TTC549 (cell line): ENCODE data around the gene IRX1.

Source experiments
- FAIRE-seq: peaks from 2 replicates; lab custom pipeline; 2012; peaks lifted over from hg19 to GRCh38; lab: Jason Lieb, UNC

IRX1 gene

GRCh38 chr5:3650868-3651267 is 55.2 kb downstream of the IRX1 start:
- FAIRE-seq: no peak
